Esophagus squamous epithelium (tissue), 4 donors: ENCODE results near the gene TGFBR3.

Source experiments
- CTCF ChIP-seq, 6 experiments: fragments of 450-650 bp in 4 of 6; fragments of 200-600 bp in 2 of 6; sonication (generic) in 2 of 6; IDR thresholded peaks; one replicate each; pipeline ENCODE4 v1.5.1; 2016 to 2019; ENCODE audit warnings: antibody characterized with exemption in 6 of 6, mild to moderate bottlenecking in 4 of 6, moderate library complexity in 4 of 6
- POLR2A ChIP-seq, 4 donors: fragments of 450-650 bp; IDR thresholded peaks; one replicate each; pipeline ENCODE4 v1.6.1; 2017; ENCODE audit warnings: antibody characterized with exemption in 4 of 4, mild to moderate bottlenecking in 4 of 4, moderate library complexity in 3 of 4

GRCh38 chr1:91637539-91637994, 248.4 kb downstream of the TGFBR3 start:
- TF ChIP-seq CTCF (IDR thresholded peaks at IDR 0.05) (no peak), POLR2A (IDR thresholded peaks at IDR 0.05) (no peak)
